HG02970 (cell line): Measurements from ENCODE around the gene FNDC11.
"Not testable (repeated sequence)": the region's sequence is repeated elsewhere in the genome, so short reads cannot be mapped to it uniquely, and the experiment has no call there.

Experiments
- ATAC-seq: cut with Tn5 transposase; IDR thresholded peaks from one replicate; pipeline ENCODE4 v1.9.1; 2021; ENCODE audit warnings: mild to moderate bottlenecking, moderate library complexity, moderate number of reproducible peaks; ENCODE audit not compliant: unreplicated experiment, low FRiP score

Gene FNDC11

DNA sequence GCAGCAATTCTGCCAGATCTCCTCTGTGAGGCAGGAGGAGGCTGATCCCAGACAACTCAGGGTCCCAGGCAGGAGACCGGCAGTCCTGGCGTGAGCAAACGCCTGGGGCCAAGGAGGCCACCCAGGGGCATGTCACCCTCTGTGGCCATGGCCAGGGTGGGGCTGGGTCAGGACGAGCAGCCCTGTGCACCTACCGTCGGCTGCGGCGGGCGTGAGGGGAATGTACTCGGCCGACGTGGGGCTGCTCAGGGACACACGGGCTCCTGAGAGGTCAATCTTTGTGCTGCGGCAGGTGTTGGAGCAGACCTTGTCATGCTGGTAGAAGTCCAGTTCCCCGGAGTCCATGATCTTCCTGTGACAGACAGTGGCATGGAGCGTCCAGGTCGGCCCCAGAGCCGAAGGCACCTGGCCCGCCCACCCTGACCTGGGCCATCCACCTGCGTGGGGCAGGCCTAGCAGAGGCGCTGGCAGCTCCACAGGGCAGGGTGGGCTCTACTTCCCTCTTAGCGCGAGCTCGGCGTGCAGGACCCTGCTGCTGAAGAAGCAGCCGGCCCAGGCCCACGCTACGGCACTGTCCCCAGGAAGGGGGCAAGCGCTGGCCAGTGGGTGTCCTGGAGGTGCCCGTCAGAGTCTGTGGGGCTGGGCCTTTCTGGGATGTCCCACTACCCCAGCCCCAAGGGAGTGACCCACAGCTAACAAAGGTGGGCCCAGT lies 41.6 kb downstream of the FNDC11 start:
- ATAC-seq: no peak

DNA sequence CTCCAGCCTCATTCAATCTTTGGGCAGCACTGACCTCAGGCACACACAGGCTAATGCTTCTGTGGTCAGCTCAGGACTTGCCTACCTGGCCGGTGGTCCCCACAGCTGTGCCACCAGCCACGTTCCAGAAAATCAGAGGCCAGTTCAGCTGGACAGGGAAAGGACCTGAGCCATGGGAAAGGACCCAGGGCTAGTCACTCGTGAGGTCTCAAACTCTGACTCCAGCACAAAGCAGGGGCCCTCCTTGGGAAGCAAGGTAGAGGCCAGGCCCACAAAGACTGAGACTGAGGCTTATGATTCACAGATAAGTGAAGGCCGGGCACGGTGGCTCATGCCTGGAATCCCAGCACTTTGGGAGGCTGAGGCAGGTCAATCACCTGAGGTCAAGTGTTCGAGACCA lies 42.5 kb downstream of the FNDC11 start:
- no peak for ATAC-seq

DNA sequence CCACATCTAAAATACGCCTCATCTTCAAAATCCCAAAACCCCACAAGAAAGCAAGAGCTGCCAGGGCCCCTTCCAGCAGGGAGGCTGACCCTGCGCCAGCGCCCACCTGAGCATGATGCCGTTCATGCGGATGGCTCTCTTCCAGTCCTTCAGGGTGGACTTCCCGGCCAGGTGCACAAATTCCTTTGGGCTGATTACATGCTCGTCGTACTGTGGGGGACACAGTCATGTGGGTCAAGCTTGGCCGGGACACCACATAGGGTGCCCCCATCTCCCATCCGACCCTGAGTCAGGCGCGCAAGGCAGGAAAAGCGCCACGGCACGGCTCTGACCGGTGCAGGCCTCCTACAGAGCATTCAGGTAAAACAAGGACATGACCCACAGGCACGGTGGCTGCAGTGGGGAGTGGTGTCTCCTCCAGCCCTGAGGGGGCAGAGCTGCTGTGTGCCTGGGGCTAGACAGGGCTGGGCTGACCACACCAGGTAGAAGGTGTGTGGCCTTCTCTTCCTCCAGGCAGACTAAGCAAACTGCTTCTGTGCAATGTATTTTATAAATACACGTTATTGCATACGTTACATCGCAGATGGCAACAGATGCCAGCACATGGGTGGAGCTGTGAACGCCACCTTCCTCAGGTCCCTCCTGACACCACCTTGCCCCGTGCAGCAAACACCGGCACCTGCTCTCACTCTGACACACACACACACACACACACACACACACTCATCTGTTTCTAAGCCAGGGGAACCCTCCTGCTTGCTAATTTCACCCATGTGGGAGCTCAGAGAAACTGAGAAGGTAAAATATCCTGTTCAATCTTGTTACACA lies 43.9 kb downstream of the FNDC11 start:
- no peak for ATAC-seq

DNA sequence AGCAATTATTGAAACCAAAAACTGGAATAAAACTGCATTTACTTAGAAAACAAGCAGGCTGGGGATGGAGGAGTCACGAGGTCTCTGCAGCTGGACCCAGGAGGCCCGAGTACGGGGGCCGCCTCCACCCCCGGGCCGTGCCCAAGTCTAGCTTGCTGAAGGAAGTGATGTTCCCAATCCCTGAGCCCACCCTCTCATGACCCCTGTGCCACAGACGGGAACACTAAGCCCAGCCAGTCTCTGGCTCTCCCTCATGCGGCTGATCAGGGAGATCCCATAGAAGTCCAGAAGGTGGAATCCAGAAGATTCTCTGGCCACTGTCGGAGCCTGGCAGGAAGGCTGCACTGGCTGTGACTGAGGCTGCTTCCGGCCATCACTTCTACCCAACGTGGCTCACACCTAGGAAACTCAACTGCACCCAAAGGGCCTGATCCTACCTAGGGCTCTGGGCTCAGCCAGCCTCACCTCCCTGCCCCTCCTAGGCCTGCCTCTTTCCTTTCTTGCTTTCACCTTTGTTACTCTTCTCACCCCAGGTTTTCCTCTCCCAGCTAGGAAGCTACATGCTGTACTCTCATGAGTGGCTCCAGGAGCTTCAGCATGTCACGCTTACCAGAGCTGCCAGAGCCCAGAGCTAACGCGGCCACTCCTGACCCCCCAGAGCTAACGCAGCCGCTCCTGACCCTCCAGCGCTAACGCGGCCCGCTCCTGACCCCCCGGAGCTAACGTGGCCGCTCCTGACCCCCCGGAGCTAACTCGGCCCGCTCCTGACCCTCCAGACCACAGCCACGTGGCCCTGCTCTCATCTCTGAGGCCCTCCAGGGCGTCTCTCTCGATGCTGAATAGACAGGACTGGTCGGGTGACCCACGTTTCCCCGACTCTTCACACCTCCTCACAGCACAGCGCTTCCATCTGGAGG lies 44.8 kb downstream of the FNDC11 start:
- ATAC-seq: no peak

DNA sequence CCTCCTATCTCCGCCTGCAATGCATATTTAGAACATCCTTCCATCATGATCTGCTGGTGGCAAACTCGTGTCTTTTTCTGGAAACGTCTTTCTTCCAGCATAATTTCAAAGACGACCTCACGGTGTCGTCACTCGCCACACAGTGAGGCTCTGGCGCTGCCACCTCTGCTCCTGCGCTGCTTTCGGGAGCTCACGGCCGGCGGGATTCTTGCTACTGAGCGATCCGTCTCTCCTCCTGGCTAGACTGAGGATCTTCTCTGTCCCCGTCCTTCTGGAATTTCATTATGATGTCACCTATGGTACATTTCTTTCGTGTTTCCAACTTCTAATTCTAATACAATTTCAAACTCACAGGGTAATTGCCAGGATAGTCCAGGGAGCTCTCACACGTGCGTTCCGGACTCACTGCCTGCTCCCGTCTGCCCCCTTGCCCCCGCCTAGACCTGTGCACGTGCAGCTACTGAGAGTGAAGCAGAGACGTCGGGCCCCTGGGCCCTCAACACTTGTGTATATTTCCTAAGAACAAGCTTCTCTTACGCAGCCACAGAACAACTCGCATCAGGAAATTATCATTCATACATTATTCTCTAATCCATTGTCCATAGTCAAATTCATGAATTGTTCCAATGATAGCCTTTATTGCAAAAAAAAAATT lies 45.6 kb downstream of the FNDC11 start:
- no peak for ATAC-seq

DNA sequence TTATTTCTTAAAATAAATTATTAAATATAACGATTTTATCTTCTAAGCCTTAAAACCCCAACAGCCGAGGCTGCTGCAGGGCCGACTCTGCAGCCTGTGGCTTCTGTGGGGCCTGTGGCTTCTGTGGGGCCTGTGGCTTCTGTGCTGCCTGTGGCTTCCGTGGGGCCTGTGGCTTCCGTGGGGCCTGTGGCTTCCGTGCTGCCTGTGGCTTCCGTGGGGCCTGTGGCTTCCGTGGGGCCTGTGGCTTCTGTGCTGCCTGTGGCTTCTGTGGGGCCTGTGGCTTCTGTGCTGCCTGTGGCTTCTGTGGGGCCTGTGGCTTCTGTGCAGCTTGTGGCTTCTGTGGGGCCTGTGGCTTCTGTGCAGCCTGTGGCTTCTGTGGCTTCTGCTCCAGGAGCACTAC lies 47.7 kb downstream of the FNDC11 start:
- not testable (repeated sequence) for ATAC-seq

DNA sequence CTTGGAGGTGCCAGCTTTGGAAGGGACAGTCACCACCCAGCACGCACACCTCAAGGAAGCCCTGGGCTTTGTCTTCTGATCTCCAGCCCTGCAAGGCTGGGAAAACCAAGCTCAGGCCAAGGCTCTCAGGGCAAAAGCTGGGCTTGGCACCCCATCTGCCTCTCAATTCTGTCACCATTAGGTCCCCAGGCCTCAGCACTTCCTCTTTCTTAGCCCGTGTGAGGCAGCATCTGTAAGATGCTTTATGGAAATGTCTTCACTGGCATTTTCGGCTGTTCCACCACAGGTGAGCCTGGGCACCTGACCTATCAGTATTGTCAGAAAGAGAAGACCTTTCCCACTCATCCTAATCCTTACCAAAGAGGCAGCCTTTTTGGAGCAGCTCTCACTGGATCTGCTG lies 48.4 kb downstream of the FNDC11 start:
- no peak for ATAC-seq
